IMR-90 (cell line): Measurements from ENCODE around the gene PXN. TPM values are rescaled to one million over a fixed set of nuclear protein-coding genes. Genes with fewer than 3 reads are reported as not detected.
A peak's percentile ranks its signal among the peaks of the same experiment; 100 is the strongest.

Experiments used
- ATAC-seq: fragments of 200-7000 bp; cut with Tn5 transposase; 2 replicates; pipeline ENCODE4 v1.9.1; 2020; ENCODE audit warnings: low read depth, mild to moderate bottlenecking, moderate library complexity
- BruUV-seq: library from RNA; stranded (reverse); fragments of 400-500 nt; replicated peaks from 2 replicates; lab custom pipeline; 2021; lab: Mats Ljungman, UMichigan
- CTCF ChIA-PET: fragments of 300-600 bp; formaldehyde crosslinking; extraction: SDS; loops from one replicate; lab custom pipeline; 2021; ENCODE audit warnings: antibody characterized with exemption; lab: Yijun Ruan, JAX
- POLR2A ChIA-PET: fragments of 300-600 bp; sonication (Branson Sonifier 250); formaldehyde crosslinking; loops from one replicate; lab custom pipeline; 2022; ENCODE audit warnings: antibody characterized with exemption; ENCODE audit not compliant: unreplicated experiment; lab: Charles Lee
- DNase-seq: peaks from one replicate; pipeline ENCODE4 v3.0.0; 2013
- H2AFZ ChIP-seq: replicated peaks from 2 replicates; pipeline ENCODE3; 2013; ENCODE audit warnings: low read length, mild to moderate bottlenecking; ENCODE audit not compliant: poor library complexity
- H2AK5ac ChIP-seq: 2 replicates; pipeline ENCODE4 v1.6.1; 2013; ENCODE audit warnings: low read depth, low read length, inconsistent platforms
- H2AK9ac ChIP-seq: replicated peaks from 2 replicates; pipeline ENCODE3; 2013; ENCODE audit warnings: mild to moderate bottlenecking, low read depth, low read length, moderate library complexity; ENCODE audit not compliant: poor library complexity
- H2BK120ac ChIP-seq: 2 replicates; pipeline ENCODE4 v1.6.1; 2013; ENCODE audit warnings: low read depth, low read length, inconsistent platforms
- H2BK15ac ChIP-seq: 3 replicates; pipeline ENCODE4 v1.6.1; 2013; ENCODE audit warnings: low read depth, low read length, inconsistent platforms
- H2BK20ac ChIP-seq: 2 replicates; pipeline ENCODE4 v1.6.1; 2013; ENCODE audit warnings: low read depth, mild to moderate bottlenecking, inconsistent platforms, low read length, moderate library complexity
- H2BK5ac ChIP-seq: 2 replicates; pipeline ENCODE4 v1.6.1; 2013; ENCODE audit warnings: mild to moderate bottlenecking, low read depth, low read length, inconsistent platforms; ENCODE audit not compliant: poor library complexity, severe bottlenecking
- H3K14ac ChIP-seq: replicated peaks from 2 replicates; pipeline ENCODE4 v1.6.1; 2013; ENCODE audit warnings: low read depth, low read length, inconsistent platforms
- H3K18ac ChIP-seq: 2 replicates; pipeline ENCODE4 v1.6.1; 2013; ENCODE audit warnings: low read depth, low read length, control low read depth
- H3K23ac ChIP-seq: 2 replicates; pipeline ENCODE4 v1.6.1; 2013; ENCODE audit warnings: low read depth, low read length, inconsistent platforms
- H3K27ac ChIP-seq: 2 replicates; pipeline ENCODE4 v1.5.1; 2013; ENCODE audit warnings: mild to moderate bottlenecking, control low read depth, low read length; ENCODE audit not compliant: insufficient read depth
- H3K27me3 ChIP-seq: 2 replicates; pipeline ENCODE4 v1.6.1; 2013; ENCODE audit warnings: low read length; ENCODE audit not compliant: control insufficient read depth, insufficient read depth
- H3K36me3 ChIP-seq: 2 replicates; pipeline ENCODE4 v1.6.1; 2013; ENCODE audit warnings: low read length, mixed read lengths; ENCODE audit not compliant: control insufficient read depth, insufficient read depth
- H3K4ac ChIP-seq: 2 replicates; pipeline ENCODE4 v1.6.1; 2013; ENCODE audit warnings: low read depth, low read length, inconsistent platforms
- H3K4me1 ChIP-seq: 2 replicates; pipeline ENCODE4 v1.6.1; 2013; ENCODE audit warnings: low read length, mixed read lengths; ENCODE audit not compliant: control insufficient read depth, insufficient read depth
- H3K4me2 ChIP-seq: 2 replicates; pipeline ENCODE4 v1.6.1; 2013; ENCODE audit warnings: low read depth, mild to moderate bottlenecking, control low read depth, low read length, moderate library complexity
- H3K4me3 ChIP-seq: 2 replicates; pipeline ENCODE4 v1.5.1; 2013; ENCODE audit warnings: low read depth, mild to moderate bottlenecking, control low read depth, low read length, moderate library complexity; ENCODE audit not compliant: insufficient read depth
- H3K56ac ChIP-seq: 2 replicates; pipeline ENCODE4 v1.6.1; 2013; ENCODE audit warnings: low read length, inconsistent platforms; ENCODE audit not compliant: insufficient read depth; ENCODE audit errors: extremely low read depth
- H3K79me1 ChIP-seq, 2 experiments: 2 replicates each; pipeline ENCODE4 v1.6.1; 2013; ENCODE audit warnings: low read length in 2 of 2, inconsistent platforms in 1 of 2, low read depth in 1 of 2
- H3K9ac ChIP-seq: 2 replicates; pipeline ENCODE4 v1.6.1; 2013; ENCODE audit warnings: low read depth, low read length, control low read depth
- H3K9me1 ChIP-seq: 2 replicates; pipeline ENCODE4 v1.6.1; 2013; ENCODE audit warnings: low read length, inconsistent platforms; ENCODE audit not compliant: insufficient read depth
- H3K9me3 ChIP-seq: 2 replicates; pipeline ENCODE4 v1.6.1; 2013; ENCODE audit warnings: low read length; ENCODE audit not compliant: control insufficient read depth, insufficient read depth
- H4K20me1 ChIP-seq: 2 replicates; pipeline ENCODE4 v1.6.1; 2013; ENCODE audit warnings: low read length, inconsistent platforms; ENCODE audit not compliant: insufficient read depth
- H4K5ac ChIP-seq: 2 replicates; pipeline ENCODE4 v1.6.1; 2013; ENCODE audit warnings: mild to moderate bottlenecking, low read depth, low read length, control low read depth
- H4K8ac ChIP-seq, 2 experiments: 2 replicates each; pipeline ENCODE4 v1.6.1; 2013; ENCODE audit warnings: low read depth in 2 of 2, low read length in 2 of 2, control low read depth in 1 of 2, inconsistent platforms in 1 of 2
- H4K91ac ChIP-seq: 2 replicates; pipeline ENCODE4 v1.6.1; 2013; ENCODE audit warnings: low read depth, low read length, inconsistent platforms; ENCODE audit not compliant: insufficient read depth
- BHLHE40 ChIP-seq: fragments of 150-350 bp; IDR thresholded peaks from 2 replicates; pipeline ENCODE4 v1.6.1; 2016; ENCODE audit warnings: mild to moderate bottlenecking, low read depth, low read length
- CEBPB ChIP-seq: IDR thresholded peaks from 2 replicates; pipeline ENCODE4 v1.6.1; 2012; ENCODE audit warnings: low read depth, low read length, improper control_type of control experiment
- FOS ChIP-seq: fragments of 150-350 bp; IDR thresholded peaks from 2 replicates; pipeline ENCODE4 v1.6.1; 2016; ENCODE audit warnings: low read depth, low read length
- MAFK ChIP-seq: IDR thresholded peaks from 2 replicates; pipeline ENCODE4 v1.6.1; 2012; ENCODE audit warnings: low read depth, low read length, improper control_type of control experiment
- WGBS, 2 experiments: methylation state at CpG; one replicate each; pipeline versions ENCODE4 v1.1.5 to v1.1.7; 2013; ENCODE audit warnings: missing lambda C conversion rate in 2 of 2; ENCODE audit not compliant: insufficient read length in 1 of 2; ENCODE audit errors: extremely low coverage in 2 of 2; 5-methylcytosine and 5-hydroxymethylcytosine counted together
- dilution Hi-C: fragments of 300-500 bp; cut with HindIII; formaldehyde crosslinking; loops from one replicate; pipeline ENCODE4 v1.14.3; 2018; ENCODE audit warnings: low sequenced_read_pairs; ENCODE audit not compliant: unreplicated experiment
- in situ Hi-C: fragments of 300-500 bp; cut with MboI; formaldehyde crosslinking; loops from 3 replicates; pipeline ENCODE4 v1.14.3; 2019; ENCODE audit warnings: low sequenced_read_pairs, inconsistent platforms, mixed read lengths
- intact Hi-C: fragments of 100-400 bp; cut with micrococcal nuclease; formaldehyde crosslinking; loops from 2 replicates; pipeline ENCODE4 v1.10.0; 2022
- polyA plus RNA-seq, 3 experiments: library from polyadenylated mRNA; depleted of rRNA; stranded (reverse); fragments of >200 nt; gene quantifications; 2 replicates each; pipeline ENCODE4 v1.2.3, GENCODE V29; 2012; ENCODE audit warnings: low replicate concordance in 1 of 3
- total RNA-seq: library from RNA; depleted of rRNA; stranded (reverse); fragments of >200 nt; gene quantifications from 2 replicates; pipeline ENCODE4 v1.2.3, GENCODE V29; 2012
- TF ChIP-seq, protein P1 (sequence below): fragments of 150-350 bp; IDR thresholded peaks from 2 replicates; pipeline ENCODE4 v1.6.1; 2017; ENCODE audit warnings: mild to moderate bottlenecking, antibody characterized with exemption, low read length, low read depth

Gene PXN
- total and polyA plus RNA-seq, 2 of the 4 experiments (the other 2 are of a cell fraction) = 46.6 to 134 TPM

DNA sequence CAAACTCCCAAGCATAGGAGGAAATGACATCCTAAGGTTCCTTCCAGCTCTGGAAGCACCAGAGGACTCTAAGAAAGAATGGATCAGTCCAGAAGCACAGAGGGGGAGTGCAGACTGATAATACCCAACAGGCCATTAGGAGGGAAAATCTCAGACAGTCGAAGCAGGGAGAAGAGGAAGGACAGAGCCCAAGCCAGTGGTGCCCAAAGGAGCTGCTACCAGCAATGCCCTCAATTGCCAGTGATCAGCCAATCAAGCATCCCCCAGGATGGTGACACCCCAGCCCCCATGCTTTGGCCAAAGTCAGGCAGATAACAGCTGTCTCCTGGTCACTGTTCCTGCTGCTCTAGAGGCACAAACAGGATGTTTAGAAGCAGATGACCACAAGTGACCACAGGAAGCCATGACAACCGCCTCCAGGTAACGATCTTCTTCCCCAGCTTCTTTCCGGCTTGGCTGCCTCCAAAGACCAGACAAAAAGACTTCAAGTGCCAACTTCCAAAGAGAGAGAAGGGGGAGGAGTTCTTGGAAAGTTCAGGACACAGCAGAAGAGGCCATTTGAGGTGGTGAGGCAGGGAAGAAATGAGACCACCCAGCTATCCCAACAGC lies 16.2 kb downstream of the PXN start (continued):
- TF ChIP-seq BHLHE40 = no peak
- no peak for TF ChIP-seq MAFK

DNA sequence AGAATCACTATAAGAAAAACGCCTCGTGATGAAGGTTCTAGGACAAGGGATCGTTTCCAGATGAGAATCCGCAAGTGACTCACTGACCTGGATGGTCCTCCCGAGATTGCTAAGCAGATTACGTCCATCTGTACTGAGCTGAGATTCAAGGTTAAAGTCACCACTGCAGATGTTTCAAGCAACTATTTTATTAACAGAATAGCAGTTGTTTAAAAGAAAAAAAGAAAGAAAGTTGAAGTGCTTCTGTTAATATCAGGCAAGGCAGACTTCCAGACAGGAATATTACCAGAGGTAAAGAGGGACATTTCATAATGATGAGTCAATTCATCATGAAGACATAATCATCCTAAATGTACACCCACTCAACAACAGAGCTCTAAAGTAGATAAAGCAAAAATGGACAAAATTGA lies 17.9 kb downstream of the PXN start:
- Histone ChIP-seq H2BK15ac (0 out of 3 replicates have a peak overlapping the region, but pooled peaks have one; percentile 13), H2AFZ (no peak overlapping the region), H3K14ac (peak overlapping the region; percentile 2; the same call in 1 of the 2 replicates), H3K4me3 (no peak overlapping the region), H3K79me1 (peaks cover 9 to 70% of the 10 kb centered on the region in 2 experiments; a peak in 2 of 4 replicates), H2AK9ac (no peak overlapping the region), H4K8ac (peak overlapping the region; percentile 12 to 33; a peak in 1 of 4 replicates), H4K20me1 (peaks cover 73% of the 10 kb centered on the region), H3K4me2 (peak overlapping the region; percentile 43; the same call in 1 of the 2 replicates), H3K56ac (0 out of 2 replicates have a peak overlapping the region, but pooled peaks have one; percentile 20), H3K9me3 (no peaks in the 10 kb centered on the region), H3K9ac (no peak overlapping the region), H2BK5ac (peak overlapping the region; percentile 88), H3K27ac (peak overlapping the region; percentile 45; the same call in 1 of the 2 replicates), H2AK5ac (peak overlapping the region; percentile 83; the same call in 1 of the 2 replicates), H3K4me1 (peaks cover 43% of the 10 kb centered on the region), H2BK20ac (peak overlapping the region; percentile 7), H3K23ac (peak overlapping the region; percentile 4; the same call in 1 of the 2 replicates), H3K18ac (no peak overlapping the region; the same call in 1 of the 2 replicates), H3K9me1 (peaks cover 58% of the 10 kb centered on the region), H3K4ac (peak overlapping the region; percentile 69), H2BK120ac (peak overlapping the region; percentile 1; the same call in 1 of the 2 replicates), H4K5ac (peak overlapping the region; percentile 24; the same call in 1 of the 2 replicates), H3K27me3 (no peaks in the 10 kb centered on the region), H4K91ac (peak overlapping the region; percentile 45), H3K36me3 (peaks cover 2% of the 10 kb centered on the region; the same call in 1 of the 2 replicates)
- ATAC-seq (peak; percentile 6; the same call in 1 of the 2 replicates), DNase-seq (peak; percentile 77)
- no TSS peak for BruUV-seq
- dilution Hi-C loops (no loop called here), in situ Hi-C loops (no loop called here), intact Hi-C loops (loop anchor here (2.0 kb wide), 1 partner anchor 13 kb away; no protein-coding TSS in a partner anchor)
- ChIA-PET CTCF (interaction anchor here (3.7 kb wide), 1 partner anchor 19 kb away, joined by 13 read pairs; no protein-coding TSS in a partner anchor), POLR2A (interaction anchor here (1.0 kb wide), 2 partner anchors 17 to 47 kb away, joined by 5 read pairs; partner anchors contain the start of gene RPLP0)
- 51% methylated on average over 5 of the region's 6 CpGs; no CpG with 5 or more reads in 1 of the 2 experiments for WGBS, 2 experiments
- TF ChIP-seq CEBPB (0 out of 2 replicates have a peak, but pooled peaks have one; percentile 30), FOS (peak; percentile 47)
- TF ChIP-seq, protein P1, sequence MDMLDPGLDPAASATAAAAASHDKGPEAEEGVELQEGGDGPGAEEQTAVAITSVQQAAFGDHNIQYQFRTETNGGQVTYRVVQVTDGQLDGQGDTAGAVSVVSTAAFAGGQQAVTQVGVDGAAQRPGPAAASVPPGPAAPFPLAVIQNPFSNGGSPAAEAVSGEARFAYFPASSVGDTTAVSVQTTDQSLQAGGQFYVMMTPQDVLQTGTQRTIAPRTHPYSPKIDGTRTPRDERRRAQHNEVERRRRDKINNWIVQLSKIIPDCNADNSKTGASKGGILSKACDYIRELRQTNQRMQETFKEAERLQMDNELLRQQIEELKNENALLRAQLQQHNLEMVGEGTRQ = no peak
